Kidney glomerular epithelial cell (primary cell): ENCODE data around the gene OLFML1.

Experiments
- DNase-seq: peaks from one replicate; lab custom pipeline; 2025; lab: John Stamatoyannopoulos, UW

OLFML1 gene

DNA sequence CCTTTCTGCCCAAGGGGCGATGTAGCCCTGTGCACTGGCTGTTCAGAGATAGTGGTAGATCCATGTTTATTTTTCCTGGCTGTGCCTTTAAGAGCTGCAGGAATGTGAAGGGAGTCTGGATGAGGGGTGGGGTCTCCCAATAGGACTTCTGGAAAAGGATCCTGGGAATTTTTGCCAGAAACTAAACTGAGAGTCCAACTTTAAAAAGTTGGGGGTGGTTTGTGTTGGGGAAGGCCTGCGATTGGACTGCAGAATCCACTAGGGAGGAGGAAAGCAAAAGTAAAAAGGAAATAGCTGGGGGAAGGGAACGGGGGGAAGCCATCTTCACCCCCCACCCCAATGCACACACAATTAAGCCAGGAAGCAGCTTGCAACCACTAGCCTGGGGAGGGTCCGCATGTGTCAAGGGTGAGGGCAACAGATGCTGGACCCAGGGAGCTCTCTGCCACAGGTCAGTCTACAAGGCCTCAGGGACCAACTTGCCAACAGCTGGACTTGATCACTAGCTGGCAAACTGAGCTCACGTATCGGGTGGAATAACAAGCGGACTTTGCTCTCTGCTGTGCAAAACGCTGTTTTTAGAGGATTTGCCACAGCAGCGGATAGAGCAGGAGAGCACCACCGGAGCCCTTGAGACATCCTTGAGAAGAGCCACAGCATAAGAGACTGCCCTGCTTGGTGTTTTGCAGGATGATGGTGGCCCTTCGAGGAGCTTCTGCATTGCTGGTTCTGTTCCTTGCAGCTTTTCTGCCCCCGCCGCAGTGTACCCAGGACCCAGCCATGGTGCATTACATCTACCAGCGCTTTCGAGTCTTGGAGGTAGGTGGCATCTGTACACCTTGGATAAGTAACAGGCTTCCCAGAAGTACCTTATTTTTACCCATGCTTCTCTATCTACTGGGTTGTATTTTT is at the start of gene OLFML1:
Gene OLFML1 (plus strand): TSS at position 321 of the 912 bp plus-strand sequence. CDS start 370 bp downstream, at position 691.
- DNase-seq, result no peak

DNA sequence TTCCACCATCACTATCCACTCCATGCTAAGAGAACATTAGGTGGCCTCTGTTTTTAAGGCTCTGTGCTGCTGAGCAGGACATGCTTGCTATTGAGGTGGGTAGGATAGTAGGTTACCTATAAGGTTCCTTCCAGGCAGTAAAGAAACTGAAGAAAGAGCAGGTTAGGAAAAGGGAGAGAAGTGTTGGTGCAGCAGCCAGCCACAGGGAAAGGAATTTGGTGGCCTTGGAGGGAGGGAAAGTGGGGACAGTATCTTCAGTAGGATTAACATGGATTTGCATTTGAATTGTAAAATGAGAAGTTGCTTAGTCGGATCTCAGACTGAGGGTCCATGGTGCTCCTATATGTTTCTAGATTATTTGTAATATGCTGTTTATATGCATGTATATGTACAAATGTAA is 49.2 kb upstream of the OLFML1 start:
- no peak for DNase-seq

DNA sequence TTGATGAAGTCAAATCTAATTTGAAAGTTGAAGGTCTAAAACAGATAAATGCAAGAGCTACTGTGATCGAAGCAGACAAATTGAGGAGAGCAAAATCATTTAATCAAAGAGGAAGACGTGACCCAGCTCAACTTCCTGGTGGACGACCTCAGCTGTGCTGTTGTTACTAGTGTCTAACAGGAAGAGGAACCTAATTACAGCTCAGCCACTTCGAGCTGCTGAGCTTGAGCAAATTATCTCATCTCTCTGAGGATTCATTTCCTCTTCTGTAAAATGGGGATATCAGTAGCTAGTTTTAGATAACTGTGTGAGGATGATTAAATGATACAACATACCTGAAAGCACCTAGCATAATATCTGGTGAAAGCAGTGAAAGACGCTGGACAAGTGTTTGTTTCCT is 48.6 kb upstream of the OLFML1 start:
- DNase-seq, result no peak

DNA sequence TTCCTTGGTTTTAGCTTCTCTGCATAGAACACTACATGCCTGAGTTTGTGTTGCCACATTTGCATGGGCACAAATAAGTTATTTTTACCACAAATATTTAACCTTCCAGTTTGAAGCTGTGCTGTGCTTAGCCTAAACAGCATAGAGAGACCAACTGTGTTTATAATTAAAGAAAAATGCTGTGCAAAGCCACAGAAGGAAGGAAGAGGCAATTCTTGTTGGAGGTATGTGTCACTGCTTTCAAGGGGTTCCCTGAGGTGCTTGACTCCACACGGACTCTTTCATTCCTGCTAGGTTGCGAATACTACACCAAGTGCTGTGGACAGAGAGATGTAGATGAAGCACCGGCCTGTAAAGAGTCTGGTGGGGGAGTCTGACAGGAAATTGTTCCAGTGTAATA is 47.6 kb upstream of the OLFML1 start:
- no peak for DNase-seq

DNA sequence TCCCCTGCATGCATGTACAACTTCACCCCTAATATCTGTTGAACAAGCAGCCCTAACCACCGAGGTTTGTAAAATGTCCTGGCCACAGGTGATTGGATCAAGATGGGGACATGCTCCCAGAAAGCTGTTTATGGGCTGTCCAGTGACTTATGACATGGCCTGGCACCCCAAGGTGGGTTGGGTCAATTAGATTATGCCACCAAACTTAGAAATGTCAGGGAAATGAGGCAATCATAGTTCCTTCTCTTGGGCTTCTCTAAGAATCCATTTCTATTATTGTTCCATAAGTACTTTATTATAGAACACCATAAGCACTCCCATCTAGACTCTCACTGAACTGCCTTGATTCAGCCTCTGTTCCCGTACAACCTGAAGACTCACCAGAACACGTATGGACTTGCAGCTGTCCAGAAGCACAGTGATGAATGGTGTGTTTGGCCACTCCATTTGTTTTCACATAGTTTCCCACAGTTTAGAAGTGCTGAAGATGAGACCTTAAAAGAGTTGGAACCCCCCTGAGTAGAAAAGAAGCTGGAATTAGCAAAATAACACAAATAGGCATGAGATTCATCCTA is 45.5 kb upstream of the OLFML1 start:
- no peak for DNase-seq

DNA sequence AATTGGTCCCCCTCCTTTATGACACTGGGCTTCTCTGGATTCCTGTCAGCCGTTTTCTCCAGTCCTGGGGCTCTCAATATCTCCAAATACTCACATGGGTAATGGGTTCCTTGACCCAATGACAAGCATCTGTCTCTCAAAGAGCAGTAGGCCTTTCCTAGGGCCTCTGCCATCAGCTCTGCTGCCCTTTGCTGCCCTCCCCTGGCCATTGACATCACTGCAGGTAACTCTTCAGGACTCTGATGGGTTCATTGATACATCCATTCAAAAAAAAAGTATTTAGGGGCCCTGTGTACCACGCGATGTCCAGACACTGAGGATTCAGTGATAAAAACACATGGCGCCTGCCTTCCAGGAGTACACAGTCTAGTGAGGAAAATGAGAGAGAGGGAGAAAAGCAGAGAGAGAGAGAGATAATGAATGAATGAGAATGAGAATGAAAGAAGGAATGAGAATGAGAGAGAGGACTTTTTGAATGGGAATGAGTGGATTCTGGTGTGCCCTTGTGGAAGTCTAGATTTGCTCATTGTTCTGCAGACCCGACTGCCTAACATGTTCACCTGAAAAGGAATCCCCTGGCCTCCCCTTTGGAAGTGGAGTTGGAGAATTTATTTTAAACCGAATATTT is 42.6 kb upstream of the OLFML1 start:
- DNase-seq, result peak; percentile 34

DNA sequence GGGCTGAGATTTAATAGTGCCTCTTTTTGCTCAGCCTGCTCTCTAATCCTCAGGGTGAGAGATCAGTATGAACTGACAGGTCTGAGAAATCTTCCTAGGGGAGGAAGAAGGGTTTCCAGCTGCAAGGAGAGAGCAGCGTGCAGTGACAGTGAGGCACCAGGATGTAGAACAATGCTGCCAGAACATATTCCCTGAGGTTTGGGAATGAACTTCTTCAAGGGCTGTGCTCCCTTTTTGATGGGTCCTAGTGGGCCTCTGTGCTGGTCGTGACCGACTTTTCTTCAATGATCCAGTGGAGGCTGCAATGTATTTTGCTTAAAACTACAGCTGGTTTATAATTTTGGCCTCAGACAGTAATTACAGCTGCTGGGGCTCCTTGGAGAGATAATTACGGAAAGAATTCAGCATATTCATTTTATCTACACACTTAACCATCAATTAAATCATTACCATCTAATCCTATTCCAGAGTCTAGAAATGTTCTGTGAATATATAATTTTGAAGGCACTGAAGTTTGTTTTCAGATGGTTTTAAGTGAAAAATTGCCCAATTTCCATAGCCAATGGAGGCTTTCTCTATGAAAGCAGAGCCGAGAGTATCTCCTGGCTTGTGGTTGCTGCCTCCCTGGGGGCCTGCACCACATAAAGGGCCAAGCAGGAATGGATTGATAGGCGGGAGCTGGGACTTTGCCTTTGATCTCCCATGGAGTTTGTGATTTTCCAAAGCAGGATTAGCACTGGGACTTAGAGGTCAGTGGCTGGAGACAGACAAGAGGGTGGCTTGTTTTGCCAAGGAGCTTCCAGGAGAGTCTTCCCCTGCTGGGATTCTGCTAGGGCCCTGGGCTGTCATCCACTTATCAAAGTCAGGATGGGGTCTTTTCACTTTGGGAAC is 41.0 kb upstream of the OLFML1 start:
- DNase-seq, result no peak

DNA sequence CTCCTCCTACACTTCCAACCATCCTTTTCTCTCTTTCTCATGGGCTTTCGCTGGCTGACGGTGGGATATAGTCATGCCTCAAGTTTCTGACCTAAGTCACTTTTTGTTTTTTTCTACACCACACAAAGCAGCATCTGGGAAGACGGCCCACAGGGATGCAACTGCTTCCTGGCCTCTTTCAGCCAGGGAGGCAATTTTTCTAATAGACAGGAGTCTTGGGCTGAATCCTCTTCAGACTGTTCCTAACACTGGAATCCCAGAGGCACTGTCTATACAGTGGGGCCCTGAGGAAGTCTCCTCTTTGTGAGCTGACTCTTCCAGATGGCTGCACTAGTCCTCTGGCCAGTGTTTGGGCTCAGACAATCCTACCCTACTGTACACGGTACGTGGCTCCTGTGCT is 39.7 kb upstream of the OLFML1 start:
- DNase-seq, result no peak

DNA sequence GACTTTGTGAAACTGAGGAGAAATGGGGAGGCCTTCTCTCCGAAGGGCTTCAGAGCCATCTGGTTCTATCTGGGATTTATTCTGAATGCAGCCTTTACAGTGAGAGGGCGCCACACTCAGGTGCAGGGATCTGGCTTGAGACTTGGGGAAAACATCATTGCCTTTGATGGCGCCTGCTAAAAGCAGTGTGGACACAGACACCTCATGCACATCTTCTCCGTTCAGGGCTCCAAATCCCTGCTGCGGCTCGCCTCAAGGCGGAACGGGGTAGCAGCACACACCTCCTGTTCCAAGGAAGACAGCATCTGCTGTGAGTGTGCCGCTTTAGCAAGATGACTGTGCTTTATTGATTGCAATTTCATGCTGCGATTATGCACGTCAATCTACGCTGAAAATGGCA is 37.1 kb upstream of the OLFML1 start:
- DNase-seq, result no peak

DNA sequence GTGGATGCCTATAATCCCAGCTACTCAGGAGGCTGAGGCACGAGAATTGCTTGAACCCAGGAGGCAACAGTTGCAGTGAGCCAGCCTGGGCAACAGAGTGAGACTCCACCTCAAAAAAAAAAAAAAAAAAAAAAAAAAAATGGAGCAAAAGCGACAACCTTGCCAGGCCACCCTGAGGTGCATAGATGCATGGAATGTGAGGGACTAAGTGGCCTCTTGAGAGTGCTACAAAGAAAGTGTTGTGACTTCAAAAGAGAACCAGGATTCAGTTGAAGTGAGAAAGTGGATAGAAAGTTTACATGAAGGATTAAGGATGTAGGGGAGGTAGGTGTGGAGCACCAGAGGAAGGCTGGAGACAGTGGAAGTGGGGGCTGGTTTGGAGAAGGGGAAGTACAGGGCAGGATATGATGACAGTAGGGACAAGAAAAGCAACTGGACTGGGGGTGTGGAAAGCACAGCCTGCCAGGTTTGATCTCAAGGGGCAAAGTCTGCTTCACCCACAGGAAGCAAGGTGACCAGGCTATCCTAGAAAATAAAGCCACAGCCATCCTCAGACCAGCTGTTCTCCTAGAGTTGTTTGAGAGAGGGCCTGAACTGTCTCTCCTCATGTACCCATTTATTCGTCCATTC is 36.0 kb upstream of the OLFML1 start:
- no peak for DNase-seq

DNA sequence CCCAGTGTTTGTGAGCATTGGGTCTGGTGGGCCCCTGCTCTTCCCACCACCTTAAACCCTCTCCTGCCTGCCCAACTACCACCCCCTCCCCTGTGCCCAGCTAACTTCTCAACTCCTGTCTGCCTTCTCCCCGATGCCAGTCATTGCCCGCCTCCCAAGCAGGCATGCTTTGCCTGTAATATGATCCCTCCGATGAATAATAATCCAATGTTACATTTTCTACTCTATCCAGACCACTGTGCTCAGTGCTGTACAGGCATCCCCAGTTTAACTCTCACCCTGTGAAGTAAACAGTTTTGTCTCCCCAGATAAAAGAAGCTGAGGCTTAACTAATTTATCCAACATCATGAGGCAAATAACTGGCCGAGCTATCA is 35.5 kb upstream of the OLFML1 start:
- DNase-seq, result no peak

DNA sequence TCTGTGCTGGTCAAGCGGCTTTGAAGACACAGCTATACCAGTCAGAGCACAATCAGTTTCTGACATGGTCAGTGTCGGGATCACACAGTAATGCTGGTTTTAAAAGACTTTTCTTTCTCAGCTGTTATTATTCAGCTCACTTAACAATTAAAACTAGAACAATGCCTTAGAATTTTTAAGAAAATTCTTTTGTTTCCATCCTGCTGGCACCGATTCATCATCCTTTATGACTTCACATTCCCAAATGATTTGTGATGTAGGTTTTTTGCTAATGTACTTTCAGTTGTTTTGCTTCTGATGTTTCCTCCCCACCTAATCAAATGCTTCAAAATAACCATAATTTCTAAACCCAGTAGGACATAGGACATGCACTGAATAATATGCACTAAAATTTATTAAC is 34.5 kb upstream of the OLFML1 start:
- no peak for DNase-seq

DNA sequence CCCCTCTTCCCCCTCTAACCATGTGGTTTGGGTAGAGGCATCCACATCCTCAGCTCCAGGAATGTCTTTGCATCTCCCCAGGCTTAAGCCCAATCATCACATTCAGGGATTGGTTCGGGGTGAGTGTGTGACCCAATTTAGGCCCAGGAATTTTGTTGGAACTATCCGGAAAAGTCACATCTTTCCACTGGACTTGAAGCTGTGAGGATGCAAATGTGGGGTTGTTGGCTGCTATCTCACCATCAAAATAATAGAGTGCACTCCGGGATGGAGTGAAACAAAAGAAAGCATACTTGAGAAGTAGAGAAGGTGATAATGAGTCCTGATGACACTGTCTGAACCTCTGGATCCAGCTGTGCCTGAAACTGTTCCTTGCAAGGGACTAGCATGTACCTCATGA is 33.8 kb upstream of the OLFML1 start:
- no peak for DNase-seq

DNA sequence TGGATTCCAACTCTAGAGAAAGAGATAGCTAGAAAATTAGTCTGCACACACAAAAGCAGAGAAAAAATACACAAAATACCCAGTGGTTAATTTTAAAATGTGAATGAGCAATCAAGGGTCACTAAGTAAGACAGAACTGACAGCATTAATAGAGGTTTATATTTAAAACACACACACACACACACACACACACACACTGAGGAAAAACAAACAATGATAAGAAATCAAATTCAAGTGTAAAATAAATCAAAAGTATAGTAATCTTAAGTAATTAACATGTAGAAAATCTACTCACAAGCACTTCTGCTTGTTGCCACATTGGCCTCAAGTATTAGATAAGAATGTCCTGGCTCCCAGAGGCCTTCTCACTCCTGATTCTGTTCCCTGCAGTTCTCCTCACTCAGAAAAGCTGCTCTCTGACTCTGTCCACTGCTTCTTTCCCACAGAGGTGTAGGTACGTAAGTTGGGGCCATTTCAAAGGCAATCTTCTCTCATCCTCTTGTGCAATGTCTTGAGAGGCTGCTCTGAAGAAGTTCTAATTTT is 33.3 kb upstream of the OLFML1 start:
- no peak for DNase-seq

DNA sequence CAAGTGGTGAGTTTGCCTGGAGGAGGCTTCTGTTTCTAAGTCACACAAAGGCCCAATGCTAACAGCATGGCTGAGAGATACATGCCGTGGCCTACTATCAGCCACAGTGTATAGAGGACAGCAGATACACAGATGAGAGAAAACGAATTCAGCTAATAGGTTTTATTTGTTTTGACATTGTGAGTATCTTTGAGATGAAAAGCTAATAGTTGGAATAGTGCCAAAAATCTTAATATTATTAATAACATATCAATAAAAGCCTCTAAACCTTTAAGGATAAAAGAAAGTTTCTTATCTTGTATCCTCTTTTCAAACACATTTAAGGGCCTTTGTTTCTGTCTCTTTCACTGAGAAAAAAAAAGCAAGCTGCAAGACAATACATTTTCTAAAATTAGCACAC is 30.5 kb upstream of the OLFML1 start:
- DNase-seq, result no peak

DNA sequence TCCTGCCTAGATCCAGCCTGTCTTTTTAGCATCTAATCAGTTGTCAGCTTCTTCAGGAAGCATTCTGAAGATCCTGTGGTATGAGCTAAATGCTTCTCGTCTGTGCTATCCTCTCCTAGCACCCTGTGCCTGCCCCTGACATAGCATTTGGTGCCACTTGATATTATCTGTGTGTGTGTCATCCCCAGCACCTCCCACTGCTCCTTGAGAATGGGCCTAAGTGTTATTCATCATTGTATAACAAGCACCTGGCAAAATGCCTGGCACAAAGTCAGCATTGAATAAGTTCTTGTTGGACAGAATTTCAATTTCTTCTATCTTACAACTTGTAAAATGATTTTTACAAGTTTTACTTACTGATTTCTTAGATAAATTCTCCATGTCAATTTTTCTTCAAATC is 28.1 kb upstream of the OLFML1 start:
- peak; percentile 29 for DNase-seq

DNA sequence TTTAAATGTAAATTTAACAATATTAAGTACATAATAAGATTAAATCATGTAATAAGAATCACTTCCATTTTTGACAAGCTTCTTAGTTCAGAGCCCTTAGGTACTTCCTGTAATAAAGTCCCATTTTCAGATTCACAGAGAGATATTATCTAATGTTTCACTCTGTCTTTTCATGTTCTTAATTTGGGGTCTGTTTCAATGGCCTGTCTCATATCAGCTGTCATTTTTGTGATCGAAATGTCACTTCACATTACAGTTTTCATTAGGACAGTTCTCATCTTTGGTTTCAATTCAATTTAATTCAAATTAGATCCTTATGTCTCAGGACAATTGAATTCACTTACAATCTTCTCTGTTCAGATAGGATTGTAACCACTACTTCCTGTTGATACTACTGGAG is 22.6 kb upstream of the OLFML1 start:
- no peak for DNase-seq

DNA sequence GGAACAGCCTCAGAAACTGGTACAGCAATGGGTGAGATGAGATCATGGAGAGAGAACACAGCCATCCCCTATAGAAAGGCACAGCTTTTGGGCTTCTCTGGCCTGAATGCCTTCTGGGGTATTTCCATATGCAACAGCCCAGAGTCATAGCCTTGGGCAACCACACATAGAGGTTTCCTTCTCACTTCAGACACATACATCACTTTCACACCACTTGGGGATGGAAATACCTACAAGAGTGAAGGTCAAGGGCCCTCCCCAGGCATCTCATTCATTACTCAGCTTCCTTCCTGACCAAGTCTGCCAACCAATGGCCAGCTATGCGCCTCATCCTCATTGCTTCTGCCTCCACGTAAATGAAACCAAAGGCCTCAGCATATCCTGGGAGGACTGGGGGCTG is 17.7 kb upstream of the OLFML1 start:
- DNase-seq, result no peak

DNA sequence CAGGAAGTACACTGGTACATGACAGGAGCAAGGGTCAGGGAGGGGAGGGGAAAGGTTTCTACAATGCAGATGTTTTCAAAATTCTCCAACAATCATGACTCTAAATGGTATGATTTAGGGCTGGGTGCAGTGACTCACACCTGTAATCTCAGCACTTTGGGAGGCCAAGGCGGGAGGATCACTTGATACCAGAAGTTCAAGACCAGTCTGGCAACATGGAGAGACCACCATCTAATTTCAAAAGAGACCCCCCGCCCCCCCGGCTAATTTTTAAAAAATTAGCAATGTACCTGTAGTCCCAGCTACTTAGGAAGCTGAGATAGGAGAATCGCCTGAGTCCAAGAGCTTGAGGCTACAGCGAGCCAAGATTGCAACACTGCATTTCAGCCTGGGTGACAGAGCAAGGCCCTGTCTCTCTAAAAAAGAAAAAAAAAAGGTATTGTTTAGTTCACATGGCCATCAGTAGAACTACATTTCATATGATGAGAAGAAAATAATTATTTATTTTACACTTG is 15.9 kb upstream of the OLFML1 start:
- DNase-seq, result no peak

DNA sequence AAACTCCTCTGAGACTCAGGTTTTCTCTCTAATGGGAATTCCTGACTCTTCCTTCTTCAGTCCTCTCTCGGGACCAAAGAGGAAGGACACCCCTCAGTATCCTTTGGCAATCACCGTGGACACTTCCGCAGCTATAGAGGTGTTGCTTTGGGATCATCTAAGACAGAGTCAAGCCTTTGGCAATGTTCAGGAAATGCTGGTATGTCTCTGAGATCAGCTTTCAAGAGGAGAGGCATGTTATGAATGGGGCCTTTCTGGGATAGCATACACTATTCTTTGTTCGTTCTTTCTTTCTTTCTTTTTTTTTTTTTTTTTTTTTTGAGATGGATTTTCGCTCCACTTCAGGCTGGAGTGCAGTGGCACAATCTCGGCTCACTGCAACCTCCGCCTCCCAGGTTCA is 14.2 kb upstream of the OLFML1 start:
- no peak for DNase-seq

DNA sequence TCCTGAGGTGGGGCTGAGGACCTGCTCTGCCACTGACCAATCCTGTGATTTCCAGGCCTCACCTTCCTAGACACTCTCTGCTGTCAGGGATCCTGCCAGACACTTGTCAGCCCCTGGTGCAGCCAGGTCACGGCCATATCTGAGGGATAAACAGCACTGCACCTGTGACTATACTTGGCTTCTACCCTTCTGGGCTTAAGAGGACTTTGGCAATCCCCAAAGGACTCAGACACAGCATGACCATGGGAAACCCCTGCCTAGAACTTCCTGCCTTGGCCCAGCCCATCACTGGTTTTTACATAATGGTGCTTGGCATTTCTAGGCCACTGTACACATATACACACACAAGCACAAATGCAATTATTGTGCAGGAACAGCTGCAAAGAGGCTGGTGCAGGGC is 11.6 kb upstream of the OLFML1 start:
- DNase-seq, result no peak
